Renal cortical epithelial cell (primary cell): Measurements from ENCODE around the gene SLC6A12. TPM values are rescaled to one million over a fixed set of nuclear protein-coding genes. Genes with fewer than 3 reads are reported as not detected.
"Not testable (repeated sequence)": the region's sequence is repeated elsewhere in the genome, so short reads cannot be mapped to it uniquely, and the experiment has no call there.

ENCODE experiments used
- DNase-seq: peaks from one replicate; pipeline ENCODE4 v3.0.0-alpha.2; 2011; ENCODE audit warnings: low read depth
- total RNA-seq: library from RNA; depleted of rRNA; stranded (reverse); fragments of >200 nt; gene quantifications from 2 replicates; pipeline ENCODE4 v1.2.3, GENCODE V29; 2014

SLC6A12 gene
- total RNA-seq: 1.9 and 4.8 TPM in 2 replicates

- DNase-seq: peak; percentile 53
These were observed at the start of gene SLC6A12 for GRCh38 chr12:214003-214741. SLC6A12 (minus strand) TSS chr12:214157; CDS start chr12:209986, 4,171 bp downstream.

- DNase-seq: peak; percentile 74
These were observed 49.6 kb upstream of the SLC6A12 start for GRCh38 chr12:263574-263973.

GRCh38 chr12:262817-263216, 48.9 kb upstream of the SLC6A12 start, which contains the start of gene SLC6A13:
SLC6A13 (minus strand) TSS chr12:262836; CDS start chr12:260052, 2,784 bp downstream.
- DNase-seq: peak; percentile 75

GRCh38 chr12:262113-262512, 48.2 kb upstream of the SLC6A12 start:
- DNase-seq: peak; percentile 46

- DNase-seq: peak; percentile 49
These were observed 43.8 kb upstream of the SLC6A12 start for GRCh38 chr12:257521-258321.

- DNase-seq: no peak
These were observed 43.0 kb upstream of the SLC6A12 start for GRCh38 chr12:256958-257357.

- no peak for DNase-seq
These were observed 42.3 kb upstream of the SLC6A12 start for GRCh38 chr12:256225-256624.

- DNase-seq: no peak
These were observed 41.0 kb upstream of the SLC6A12 start for GRCh38 chr12:254912-255311.

GRCh38 chr12:254039-254438, 40.1 kb upstream of the SLC6A12 start:
- no peak for DNase-seq

- DNase-seq: peak; percentile 84
These were observed 39.3 kb upstream of the SLC6A12 start for GRCh38 chr12:253116-253831.

GRCh38 chr12:252636-253035, 38.7 kb upstream of the SLC6A12 start:
- DNase-seq: peak; percentile 72

GRCh38 chr12:247271-247670, 33.3 kb upstream of the SLC6A12 start:
- DNase-seq: no peak

GRCh38 chr12:243381-243780, 29.4 kb upstream of the SLC6A12 start:
- no peak for DNase-seq

- no peak for DNase-seq
These were observed 28.5 kb upstream of the SLC6A12 start for GRCh38 chr12:242496-242895.

GRCh38 chr12:241266-241665, 27.3 kb upstream of the SLC6A12 start:
- no peak for DNase-seq

GRCh38 chr12:240566-240965, 26.6 kb upstream of the SLC6A12 start:
- DNase-seq: no peak

- DNase-seq: no peak
These were observed 24.9 kb upstream of the SLC6A12 start for GRCh38 chr12:238736-239398.

GRCh38 chr12:238116-238515, 24.2 kb upstream of the SLC6A12 start:
- DNase-seq: no peak

GRCh38 chr12:237026-237815, 23.3 kb upstream of the SLC6A12 start:
- DNase-seq: no peak

GRCh38 chr12:236445-236844, 22.5 kb upstream of the SLC6A12 start:
- DNase-seq: no peak

- not testable (repeated sequence) for DNase-seq
These were observed 22.0 kb upstream of the SLC6A12 start for GRCh38 chr12:235967-236366.
